Stimulated activated CD8-positive, alpha-beta memory T cell treated with anti-CD3 and anti-CD28 coated beads, Interleukin-15, amount 100 ng/mL, for 24 hours (primary cell): ENCODE data around the gene DENND4C.
"Not testable (repeated sequence)": the region's sequence is repeated elsewhere in the genome, so short reads cannot be mapped to it uniquely, and the experiment has no call there.

Experiments
- DNase-seq: peaks from one replicate; pipeline ENCODE4 v3.0.0-alpha.2; 2020; ENCODE audit warnings: low read depth

DENND4C gene

GRCh38 chr9:19375538-19375937, 145.0 kb downstream of the DENND4C start:
- DNase-seq: no peak

GRCh38 chr9:19376931-19377330, 146.4 kb downstream of the DENND4C start:
- DNase-seq: no peak

GRCh38 chr9:19378164-19378563, 147.7 kb downstream of the DENND4C start:
- DNase-seq: no peak

- DNase-seq: no peak
Measured at GRCh38 chr9:19378647-19379046, 148.2 kb downstream of the DENND4C start.

GRCh38 chr9:19379283-19379682, 148.8 kb downstream of the DENND4C start:
- DNase-seq: no peak

- no peak for DNase-seq
Measured at GRCh38 chr9:19379697-19380046, 149.2 kb downstream of the DENND4C start.

- DNase-seq: no peak
Measured at GRCh38 chr9:19380826-19381075, 150.3 kb downstream of the DENND4C start.

GRCh38 chr9:19381656-19382055, 151.2 kb downstream of the DENND4C start:
- DNase-seq: no peak

- DNase-seq: not testable (repeated sequence)
Measured at GRCh38 chr9:19385212-19385611, 154.7 kb downstream of the DENND4C start.

- DNase-seq: no peak
Measured at GRCh38 chr9:19385786-19386501, 155.5 kb downstream of the DENND4C start.

GRCh38 chr9:19386502-19387044, 156.1 kb downstream of the DENND4C start:
- DNase-seq: no peak

GRCh38 chr9:19387317-19387716, 156.8 kb downstream of the DENND4C start:
- DNase-seq: no peak

GRCh38 chr9:19389539-19389938, 159.0 kb downstream of the DENND4C start:
- not testable (repeated sequence) for DNase-seq

- DNase-seq: no peak
Measured at GRCh38 chr9:19397845-19398244, 167.4 kb downstream of the DENND4C start.

GRCh38 chr9:19403231-19403630, 172.7 kb downstream of the DENND4C start:
- DNase-seq: not testable (repeated sequence)

GRCh38 chr9:19404283-19405075, 174.0 kb downstream of the DENND4C start:
- DNase-seq: no peak

- no peak for DNase-seq
Measured at GRCh38 chr9:19405771-19406170, 175.3 kb downstream of the DENND4C start.

- no peak for DNase-seq
Measured at GRCh38 chr9:19408316-19408692, 177.8 kb downstream of the DENND4C start.

- DNase-seq: peak; percentile 93
Measured at GRCh38 chr9:19408693-19409400, 178.4 kb downstream of the DENND4C start, which contains the start of gene ACER2. Gene ACER2, plus strand, starts transcription at chr9:19409009. Its CDS starts 76 bp downstream, at chr9:19409085.

- no peak for DNase-seq
Measured at GRCh38 chr9:19409401-19410194, 179.1 kb downstream of the DENND4C start.

GRCh38 chr9:19410195-19410503, 179.7 kb downstream of the DENND4C start:
- no peak for DNase-seq

- no peak for DNase-seq
Measured at GRCh38 chr9:19410594-19410993, 180.1 kb downstream of the DENND4C start.
